GM18517 (cell line): ENCODE data around the gene GLB1L.
"Not testable (repeated sequence)": the region's sequence is repeated elsewhere in the genome, so short reads cannot be mapped to it uniquely, and the experiment has no call there.

Experiments
- ATAC-seq: cut with Tn5 transposase; IDR thresholded peaks from one replicate; pipeline ENCODE4 v1.9.1; 2021; ENCODE audit warnings: mild to moderate bottlenecking, moderate library complexity; ENCODE audit not compliant: unreplicated experiment

GLB1L gene

GRCh38 chr2:219245148-219245898 is at the start of gene GLB1L, which contains the start of gene STK16:
TSS of gene GLB1L (minus strand) at chr2:219245444. CDS start at chr2:219243573, 1,871 bp downstream.
TSS of gene STK16 (plus strand) at chr2:219245479. CDS start at chr2:219246000, 521 bp downstream.
- peak; percentile 66 for ATAC-seq

GRCh38 chr2:219294356-219295351 is 49.4 kb upstream of the GLB1L start:
- ATAC-seq: peak; percentile 85

DNA sequence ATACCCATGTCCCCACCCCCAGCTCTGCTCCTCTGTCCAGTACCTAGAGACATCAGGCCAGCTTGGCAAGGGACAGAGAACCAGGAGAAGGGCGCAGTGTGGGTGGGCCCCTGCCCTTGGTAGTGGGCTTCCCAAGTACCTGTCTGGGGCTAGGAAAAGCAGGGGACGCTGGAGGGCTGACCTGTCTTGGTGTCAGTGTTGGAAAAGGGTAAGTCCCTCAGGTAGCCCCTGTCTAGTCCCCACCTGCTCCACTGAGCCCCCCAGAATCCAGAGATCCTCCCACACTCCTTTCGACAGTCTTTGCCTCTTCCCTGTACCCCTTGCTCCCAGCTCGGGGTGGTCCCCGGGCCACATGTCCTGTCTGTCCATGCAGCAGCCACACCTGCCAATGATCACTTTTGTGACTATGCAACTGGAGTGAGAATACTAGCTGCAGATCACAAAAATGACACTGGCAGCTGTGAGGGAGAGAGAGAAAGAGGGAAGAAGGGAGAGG is 48.5 kb upstream of the GLB1L start:
- ATAC-seq: no peak

- no peak for ATAC-seq
These were observed 47.4 kb upstream of the GLB1L start for GRCh38 chr2:219292616-219293015.

DNA sequence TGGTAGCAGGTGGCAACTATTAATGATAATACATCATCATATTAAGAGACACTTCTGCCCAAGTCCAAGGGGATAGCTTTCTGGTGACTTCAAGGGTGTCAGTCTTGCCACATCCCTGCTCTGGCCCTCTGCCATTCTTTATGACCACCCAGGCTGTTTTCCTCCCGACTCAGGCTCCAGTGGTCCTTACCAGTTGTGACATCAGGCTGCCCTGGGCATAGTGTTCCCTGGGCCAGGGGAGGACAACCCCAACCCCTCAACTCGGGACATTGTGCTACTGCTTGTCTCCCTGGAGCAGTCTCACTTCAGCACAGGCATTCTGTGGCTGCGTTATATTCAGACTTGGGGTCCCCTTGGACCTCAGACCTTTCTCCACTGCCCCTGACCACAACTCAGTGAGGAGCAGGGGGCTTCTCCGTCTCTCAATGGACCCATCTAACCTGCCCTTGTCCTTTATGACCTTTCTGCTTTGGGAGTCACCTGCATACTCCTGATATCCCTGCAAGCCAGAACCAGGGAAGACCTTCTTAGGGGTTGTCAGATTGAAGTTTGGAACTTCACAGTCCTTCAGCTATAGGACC is 46.8 kb upstream of the GLB1L start:
- ATAC-seq: no peak

DNA sequence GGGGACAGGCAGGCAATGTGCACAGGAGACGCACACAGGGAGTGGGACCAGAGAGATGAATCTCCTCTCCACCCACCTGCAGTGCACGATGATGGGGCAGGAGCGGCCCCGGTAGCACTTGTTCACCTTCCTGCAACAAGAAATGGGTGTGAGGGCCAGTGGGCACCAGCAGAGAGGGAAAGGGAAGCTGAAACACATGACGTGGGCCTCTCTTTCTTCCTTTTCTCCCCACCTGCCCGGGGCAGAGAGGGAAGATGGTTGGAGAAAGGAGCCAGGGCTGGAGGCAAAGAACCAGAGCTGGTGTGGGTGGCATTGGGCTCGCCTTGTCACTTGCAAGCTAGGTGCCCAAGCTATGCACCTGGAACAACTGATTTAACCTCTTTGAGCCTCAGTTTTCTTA is 46.1 kb upstream of the GLB1L start:
- ATAC-seq: no peak

GRCh38 chr2:219290381-219291171 is 45.3 kb upstream of the GLB1L start:
- ATAC-seq: no peak

GRCh38 chr2:219289537-219290361 is 44.5 kb upstream of the GLB1L start:
- ATAC-seq: no peak

DNA sequence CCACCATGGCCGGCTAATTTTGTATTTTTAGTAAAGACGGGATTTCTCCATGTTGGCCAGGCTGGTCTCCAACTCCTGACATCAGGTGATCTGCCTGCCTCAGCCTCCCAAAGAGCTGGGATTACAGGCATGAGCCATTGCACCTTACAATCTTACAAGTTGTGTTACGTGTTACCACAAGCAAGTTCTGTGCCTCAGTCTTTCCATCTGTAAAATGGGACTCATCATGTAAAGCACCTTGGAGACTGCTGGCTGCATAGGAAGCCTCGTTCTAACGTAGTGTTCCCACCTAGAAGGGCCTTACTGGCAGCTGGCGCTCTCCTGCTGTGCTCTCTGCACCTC is 43.9 kb upstream of the GLB1L start:
- ATAC-seq: no peak

DNA sequence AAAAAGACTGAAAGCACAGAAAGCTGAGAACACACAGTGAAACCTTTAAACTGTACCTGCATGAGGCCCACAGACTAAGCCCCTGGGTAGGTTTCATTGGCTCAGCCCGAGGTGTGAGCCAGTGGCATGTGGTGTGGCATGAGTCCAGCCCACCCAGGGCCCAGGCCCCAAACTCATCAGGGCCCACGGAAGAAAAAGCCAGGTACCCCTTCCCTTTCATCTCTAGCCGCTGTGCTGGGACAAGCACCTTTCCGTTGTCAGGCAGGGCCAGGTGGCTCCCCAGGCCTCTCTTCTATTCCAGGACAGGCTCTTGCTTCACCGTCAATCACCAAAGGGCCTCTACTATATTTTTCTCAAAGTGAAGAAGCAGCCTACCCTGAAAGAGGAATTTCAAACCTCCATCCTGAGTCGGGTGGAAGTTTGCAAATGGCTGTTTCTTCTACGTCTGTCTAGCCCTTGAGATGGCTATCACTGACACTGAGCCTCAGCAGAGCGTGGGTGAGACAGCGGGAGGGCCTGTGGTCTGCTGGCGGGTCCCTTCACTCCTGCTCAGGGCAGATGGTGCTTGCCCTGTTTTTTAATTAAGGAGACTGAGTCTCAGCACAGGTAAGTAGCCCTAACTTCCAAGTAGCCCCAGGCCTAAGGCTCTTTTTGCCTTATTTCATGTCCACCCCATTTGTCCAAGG is 42.5 kb upstream of the GLB1L start:
- ATAC-seq: no peak

- ATAC-seq: not testable (repeated sequence)
These were observed 41.8 kb upstream of the GLB1L start for GRCh38 chr2:219287116-219287440.

GRCh38 chr2:219286436-219287115 is 41.3 kb upstream of the GLB1L start:
- no peak for ATAC-seq

DNA sequence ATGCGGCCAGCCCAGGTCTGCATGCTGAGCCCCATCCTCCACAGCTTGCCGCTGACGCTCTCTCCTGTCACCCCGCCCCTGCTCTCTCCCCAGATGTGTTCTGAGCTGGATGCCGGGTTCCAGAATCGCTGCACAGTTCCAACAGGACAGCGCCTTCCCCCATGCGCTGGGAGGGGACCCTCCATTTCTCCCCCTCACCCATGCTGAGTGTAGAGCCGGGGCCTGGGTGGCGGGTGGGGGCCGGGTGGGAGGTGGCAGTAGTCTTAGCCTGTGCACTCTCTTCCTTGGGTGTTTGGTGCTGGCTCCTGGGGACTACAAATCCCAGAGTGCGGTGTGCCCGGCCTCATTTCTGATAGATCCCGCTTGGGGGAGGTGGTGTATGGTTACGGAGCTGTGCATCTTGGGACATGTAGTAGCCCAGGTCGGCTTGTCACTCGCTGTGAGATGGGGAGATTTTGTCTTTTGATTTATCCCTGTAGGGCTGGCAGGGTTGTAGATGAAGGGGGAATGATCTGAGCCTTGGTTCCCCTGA is 40.7 kb upstream of the GLB1L start:
- ATAC-seq: no peak

DNA sequence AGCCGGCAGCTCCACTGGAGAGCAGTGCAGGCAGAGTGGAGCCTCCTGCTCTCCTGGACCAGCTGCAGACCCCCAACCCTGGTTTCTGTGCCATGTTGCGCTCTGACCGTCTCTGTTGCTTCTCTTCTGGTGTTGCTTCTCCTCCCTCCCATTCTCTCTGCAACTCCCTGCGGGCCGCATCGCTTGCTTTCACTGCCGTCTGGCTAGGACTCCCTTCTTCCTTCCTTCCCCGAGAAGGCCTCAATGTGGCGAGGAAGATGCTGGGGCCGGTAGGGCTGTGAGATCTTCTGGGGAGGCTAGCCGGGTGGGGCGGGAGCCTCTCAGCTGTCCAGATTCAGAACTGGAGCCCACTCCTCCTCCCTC is 40.1 kb upstream of the GLB1L start:
- ATAC-seq: no peak

DNA sequence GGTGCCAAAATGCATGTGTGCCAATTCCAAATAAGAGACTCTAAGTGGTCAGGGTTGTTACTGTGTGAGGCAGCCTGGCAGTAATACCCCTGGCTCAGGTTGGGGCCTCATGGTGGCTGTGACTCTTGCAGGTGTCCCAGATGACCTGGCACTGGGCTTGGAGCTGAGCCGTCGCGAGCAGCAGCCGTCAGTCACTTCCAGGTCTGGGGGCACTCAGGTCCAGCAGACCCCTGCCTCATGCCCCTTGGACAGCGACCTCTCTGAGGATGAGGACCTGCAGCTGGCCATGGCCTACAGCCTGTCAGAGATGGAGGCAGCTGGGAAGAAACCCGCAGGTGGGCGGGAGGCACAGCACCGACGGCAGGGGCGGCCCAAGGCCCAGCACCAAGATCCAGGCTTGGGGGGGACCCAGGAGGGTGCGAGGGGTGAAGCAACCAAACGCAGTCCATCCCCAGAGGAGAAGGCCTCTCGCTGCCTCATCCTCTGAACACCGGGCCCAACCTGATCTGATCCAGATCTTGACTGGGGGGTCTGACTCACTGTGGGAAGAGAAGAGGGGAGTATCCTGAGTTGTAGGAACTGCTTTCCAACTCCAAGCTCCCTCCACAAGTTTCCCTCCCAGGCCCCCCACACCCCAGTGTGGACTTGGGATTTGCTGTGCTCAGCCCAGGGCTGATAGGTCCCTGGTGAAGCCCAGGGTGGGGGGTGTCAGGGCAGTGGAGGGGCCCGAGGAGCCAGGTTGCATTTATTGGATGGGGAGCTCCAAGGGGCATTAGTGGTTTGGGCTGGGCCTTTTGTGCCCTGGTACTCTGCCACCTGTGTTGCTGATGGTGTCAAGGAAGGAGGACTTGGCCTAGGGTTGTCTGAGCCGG is 39.5 kb upstream of the GLB1L start:
- ATAC-seq: no peak

DNA sequence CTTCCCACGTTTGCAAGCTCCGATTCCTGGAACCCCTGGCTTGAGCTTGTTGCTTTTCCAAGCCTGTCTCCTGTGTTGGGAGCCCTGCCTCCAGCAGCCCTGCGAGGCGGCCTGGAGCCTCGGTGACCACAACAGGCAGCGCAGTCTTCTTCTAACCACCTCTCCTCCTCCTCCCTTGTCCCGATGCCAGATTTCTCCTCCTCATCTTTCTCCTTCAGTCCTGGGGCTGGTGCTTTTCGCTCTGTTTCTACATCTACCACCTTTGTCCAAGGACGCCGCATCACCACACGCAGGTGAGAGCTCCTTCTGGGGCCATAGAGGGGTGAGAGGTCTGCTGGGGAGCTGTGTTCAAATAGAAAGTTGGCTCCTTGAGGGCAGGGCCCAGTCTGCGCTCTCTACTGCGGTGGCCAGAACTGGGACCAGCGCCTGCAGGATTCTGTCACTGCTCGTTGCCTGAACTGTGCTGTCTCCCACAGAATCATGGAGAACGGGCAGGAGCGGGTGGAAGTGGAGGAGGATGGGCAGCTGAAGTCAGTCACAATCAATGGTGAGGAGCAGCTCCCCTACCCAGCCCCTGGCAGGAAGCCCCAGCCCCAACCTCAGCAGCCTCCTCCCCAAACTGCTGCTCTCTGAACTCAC is 37.8 kb upstream of the GLB1L start:
- ATAC-seq: no peak

- ATAC-seq: no peak
These were observed 37.1 kb upstream of the GLB1L start for GRCh38 chr2:219282375-219282774.
